HCT116 (cell line): ENCODE measurements around the gene SCGB1A1. TPM values are rescaled to one million over a fixed set of nuclear protein-coding genes. Genes with fewer than 3 reads are reported as not detected.

ENCODE experiments used
- ATAC-seq: fragments of 200-7000 bp; cut with Tn5 transposase; 2 replicates; pipeline ENCODE4 v1.9.1; 2020; ENCODE audit warnings: mild to moderate bottlenecking, moderate library complexity
- BruUV-seq: library from RNA; stranded (reverse); fragments of 400-500 nt; replicated peaks from 2 replicates; lab custom pipeline; 2021; lab: Mats Ljungman, UMichigan
- CTCF ChIA-PET: fragments of 300-600 bp; sonication (Branson Sonifier 250); formaldehyde crosslinking; loops from one replicate; lab custom pipeline; 2021; ENCODE audit warnings: antibody characterized with exemption; lab: Charles Lee
- POLR2A ChIA-PET: fragments of 300-600, 350-600 bp; sonication (Branson Sonifier 250); formaldehyde crosslinking; loops from one replicate; lab custom pipeline; 2021; ENCODE audit warnings: antibody characterized with exemption; lab: Charles Lee
- RAD21 ChIA-PET, 2 experiments: fragments of 300-600 bp; sonication (Branson Sonifier 250); formaldehyde crosslinking; loops; one replicate each; lab custom pipeline; 2023; ENCODE audit warnings: low total read pairs in 2 of 2; ENCODE audit not compliant: uncharacterized antibody in 2 of 2, unreplicated experiment in 2 of 2, low non-redundant PET in 1 of 2; lab: Charles Lee
- DNase-seq: peaks from one replicate; pipeline ENCODE4 v3.0.0-alpha.2; 2010; ENCODE audit warnings: low read depth, low spot score
- H2AFZ ChIP-seq: fragments of 200-600 bp; shearing (Covaris generic), sonication (generic); 2 replicates; pipeline ENCODE4 v1.6.1; 2017; ENCODE audit warnings: low read depth, mixed run types, mixed read lengths, antibody characterized with exemption, low read length; ENCODE audit not compliant: poor library complexity, severe bottlenecking
- H3K27ac ChIP-seq: 2 replicates; pipeline ENCODE4 v1.5.1; 2012; ENCODE audit warnings: low read depth, low read length
- H3K27me3 ChIP-seq: fragments of 200-600 bp; sonication (generic); 2 replicates; pipeline ENCODE4 v1.6.1; 2016; ENCODE audit warnings: mixed run types, low read length, mixed read lengths; ENCODE audit not compliant: insufficient read depth
- H3K36me3 ChIP-seq, 2 experiments: fragments of 200-500 bp in 1 of 2; fragments of 200-600 bp in 1 of 2; sonication (Bioruptor generic) in 1 of 2; sonication (generic) in 1 of 2; 2 replicates each; pipeline versions ENCODE4 v1.5.1 to v1.6.1; 2014 to 2016; ENCODE audit warnings: low read length in 2 of 2, inconsistent platforms in 1 of 2, mixed read lengths in 1 of 2, mixed run types in 1 of 2; ENCODE audit not compliant: insufficient read depth in 2 of 2, control insufficient read depth in 1 of 2
- H3K4me1 ChIP-seq, 2 experiments: fragments of 200-600 bp in 1 of 2; sonication (generic) in 1 of 2; 2 replicates each; pipeline versions ENCODE4 v1.5.1 to v1.6.1; 2012 to 2017; ENCODE audit warnings: low read length in 2 of 2, inconsistent platforms in 1 of 2, mild to moderate bottlenecking in 1 of 2, mixed read lengths in 1 of 2, mixed run types in 1 of 2, moderate library complexity in 1 of 2; ENCODE audit not compliant: insufficient read depth in 2 of 2, control insufficient read depth in 1 of 2
- H3K4me2 ChIP-seq: fragments of 200-600 bp; sonication (generic); 2 replicates; pipeline ENCODE4 v1.6.1; 2017; ENCODE audit warnings: mixed run types, low read length, mixed read lengths
- H3K4me3 ChIP-seq, 2 experiments: fragments of 200-600 bp in 1 of 2; sonication (generic) in 1 of 2; replicated peaks in 1 of 2; 2 replicates each; pipeline ENCODE4 v1.5.1; 2011 to 2016; ENCODE audit warnings: low read length in 2 of 2, control low read depth in 1 of 2, low read depth in 1 of 2, mild to moderate bottlenecking in 1 of 2, mixed read lengths in 1 of 2, mixed run types in 1 of 2
- H3K79me2 ChIP-seq: fragments of 200-600 bp; sonication (generic); 2 replicates; pipeline ENCODE4 v1.6.1; 2017; ENCODE audit warnings: mild to moderate bottlenecking, mixed run types, low read length, moderate library complexity, mixed read lengths; ENCODE audit not compliant: insufficient read depth
- H3K9ac ChIP-seq: fragments of 200-600 bp; sonication (generic); 2 replicates; pipeline ENCODE4 v1.6.1; 2016; ENCODE audit warnings: low read length, mixed read lengths
- H3K9me2 ChIP-seq: fragments of 200-600 bp; sonication (generic), shearing (Covaris generic); 2 replicates; pipeline ENCODE4 v1.6.1; 2017; ENCODE audit warnings: mixed run types, mild to moderate bottlenecking, moderate library complexity; ENCODE audit not compliant: insufficient read depth
- H3K9me3 ChIP-seq, 2 experiments: fragments of 200-500 bp in 1 of 2; fragments of 200-600 bp in 1 of 2; sonication (Bioruptor generic) in 1 of 2; sonication (generic) in 1 of 2; 2 replicates each; pipeline ENCODE4 v1.6.1; 2014 to 2017; ENCODE audit warnings: low read length in 2 of 2, mixed read lengths in 2 of 2, inconsistent platforms in 1 of 2, low read depth in 1 of 2, mild to moderate bottlenecking in 1 of 2, mixed run types in 1 of 2, moderate library complexity in 1 of 2; ENCODE audit not compliant: control insufficient read depth in 1 of 2, insufficient read depth in 1 of 2
- H4K20me1 ChIP-seq: fragments of 200-600 bp; sonication (generic), shearing (Covaris generic); 2 replicates; pipeline ENCODE4 v1.6.1; 2017; ENCODE audit warnings: mixed run types, mild to moderate bottlenecking, moderate library complexity; ENCODE audit not compliant: insufficient read depth
- CBX3 ChIP-seq: IDR thresholded peaks from 2 replicates; pipeline ENCODE4 v1.6.1; 2012; ENCODE audit warnings: low read depth
- CEBPB ChIP-seq: IDR thresholded peaks from 2 replicates; pipeline ENCODE4 v1.6.1; 2012; ENCODE audit warnings: low read depth
- CTCF ChIP-seq, 3 experiments: fragments of 200-600 bp in 1 of 3; sonication (generic) in 1 of 3; IDR thresholded peaks in 2 of 3; conservative IDR thresholded peaks in 1 of 3; 2 replicates each; pipeline ENCODE4 v1.5.1; 2012 to 2017; ENCODE audit warnings: low read depth in 2 of 3, low read length in 2 of 3, antibody characterized with exemption in 1 of 3, borderline replicate concordance in 1 of 3, control low read depth in 1 of 3, mild to moderate bottlenecking in 1 of 3, mixed read lengths in 1 of 3, mixed run types in 1 of 3, moderate library complexity in 1 of 3; ENCODE audit not compliant: insufficient read depth in 1 of 3
- EGR1 ChIP-seq: IDR thresholded peaks from 2 replicates; pipeline ENCODE4 v1.6.1; 2012; ENCODE audit warnings: low read depth
- ELF1 ChIP-seq: IDR thresholded peaks from 2 replicates; pipeline ENCODE4 v1.6.1; 2012; ENCODE audit warnings: low read depth, borderline replicate concordance
- EZH2 ChIP-seq: fragments of 200-600 bp; sonication (generic); IDR thresholded peaks from 2 replicates; pipeline ENCODE4 v1.6.1; 2017; ENCODE audit warnings: antibody characterized with exemption, mixed run types
- EZH2phosphoT487 ChIP-seq: fragments of 200-600 bp; IDR thresholded peaks from 2 replicates; pipeline ENCODE4 v1.6.1; 2018; ENCODE audit warnings: antibody characterized with exemption, borderline replicate concordance
- FOSL1 ChIP-seq: IDR thresholded peaks from 2 replicates; pipeline ENCODE4 v1.6.1; 2012; ENCODE audit warnings: low read depth
- POLR2A ChIP-seq: IDR thresholded peaks from 2 replicates; pipeline ENCODE4 v1.7.0; 2011; ENCODE audit warnings: borderline replicate concordance; ENCODE audit not compliant: insufficient read depth, insufficient read length; ENCODE audit errors: extremely low read depth
- RAD21 ChIP-seq: IDR thresholded peaks from 2 replicates; pipeline ENCODE4 v1.6.1; 2012; ENCODE audit warnings: low read depth, mild to moderate bottlenecking
- REST ChIP-seq: IDR thresholded peaks from 2 replicates; pipeline ENCODE4 v1.6.1; 2012; ENCODE audit warnings: low read depth
- SP1 ChIP-seq: IDR thresholded peaks from 2 replicates; pipeline ENCODE4 v1.6.1; 2012; ENCODE audit warnings: low read depth
- SRF ChIP-seq: IDR thresholded peaks from 2 replicates; pipeline ENCODE4 v1.6.1; 2012; ENCODE audit warnings: low read depth
- YY1 ChIP-seq: IDR thresholded peaks from 2 replicates; pipeline ENCODE4 v1.6.1; 2011; ENCODE audit warnings: low read length, low read depth, moderate library complexity, mild to moderate bottlenecking; ENCODE audit not compliant: insufficient replicate concordance; ENCODE audit errors: extremely low read depth
- ZBTB33 ChIP-seq: IDR thresholded peaks from 2 replicates; pipeline ENCODE4 v1.6.1; 2011; ENCODE audit warnings: mild to moderate bottlenecking, low read length, moderate library complexity; ENCODE audit not compliant: insufficient replicate concordance; ENCODE audit errors: extremely low read depth
- ZFX ChIP-seq: fragments of 450-650 bp; IDR thresholded peaks from 2 replicates; pipeline ENCODE4 v1.6.1; 2017
- ZNF274 ChIP-seq: fragments of 200-500 bp; sonication (Bioruptor generic); IDR thresholded peaks from 2 replicates; pipeline ENCODE4 v1.6.1; 2014; ENCODE audit warnings: mild to moderate bottlenecking, low read depth, low read length, inconsistent platforms
- intact Hi-C: fragments of 100-400 bp; cut with micrococcal nuclease; formaldehyde crosslinking; loops from 2 replicates; pipeline ENCODE4 v1.10.0; 2022
- total RNA-seq: library from RNA; stranded (reverse); gene quantifications from one replicate; pipeline ENCODE4 v1.2.1, GENCODE V29; 2021; ENCODE audit not compliant: unreplicated experiment
- TF ChIP-seq, protein P1 (sequence below): IDR thresholded peaks from 2 replicates; pipeline ENCODE4 v1.6.1; 2012
- TF ChIP-seq, protein P2 (sequence below): IDR thresholded peaks from 2 replicates; pipeline ENCODE4 v1.6.1; 2012

Gene SCGB1A1
- total RNA-seq, 1 experiment from 2014 or later = 2.0 TPM

- Histone ChIP-seq H3K27ac (no peak overlapping the region), H4K20me1 (no peaks in the 10 kb centered on the region), H3K4me1 (no peaks in the 10 kb centered on the region), H3K4me2 (no peak overlapping the region), H3K79me2 (no peaks in the 10 kb centered on the region), H2AFZ (no peak overlapping the region), H3K9ac (no peak overlapping the region), H3K4me3 (no peak overlapping the region), H3K36me3 (no peaks in the 10 kb centered on the region), H3K27me3 (no peaks in the 10 kb centered on the region), H3K9me2 (no peaks in the 10 kb centered on the region), H3K9me3 (no peaks in the 10 kb centered on the region)
- ATAC-seq (no peak), DNase-seq (no peak)
- BruUV-seq = no TSS peak
- RAD21 ChIA-PET = no interaction called here
- POLR2A ChIA-PET = no interaction called here
- CTCF ChIA-PET = no interaction called here
- intact Hi-C loops = loop anchor here (5.0 kb wide), 2 partner anchors 142 to 202 kb away; no protein-coding TSS in a partner anchor
- TF ChIP-seq, protein P1, sequence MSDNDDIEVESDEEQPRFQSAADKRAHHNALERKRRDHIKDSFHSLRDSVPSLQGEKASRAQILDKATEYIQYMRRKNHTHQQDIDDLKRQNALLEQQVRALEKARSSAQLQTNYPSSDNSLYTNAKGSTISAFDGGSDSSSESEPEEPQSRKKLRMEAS = no peak
- TF ChIP-seq ELF1 = no peak
- TF ChIP-seq ZNF274 = no peak
- TF ChIP-seq YY1 = no peak
- TF ChIP-seq POLR2A = no peak
- no peak for TF ChIP-seq ZFX
- no peak for TF ChIP-seq EZH2
- no peak for TF ChIP-seq CTCF (IDR thresholded peaks at IDR 0.05 in 2 of 3, conservative IDR thresholded peaks at IDR 0.05 in 1 of 3; ENCODE audit: borderline replicate concordance in 1 of 3, insufficient read depth in 1 of 3, low read depth in 2 of 3, low read length in 2 of 3)
- no peak for TF ChIP-seq RAD21
- no peak for TF ChIP-seq EGR1
- TF ChIP-seq SP1 = no peak
- no peak for TF ChIP-seq REST
- TF ChIP-seq EZH2phosphoT487 = no peak
- TF ChIP-seq, protein P2, sequence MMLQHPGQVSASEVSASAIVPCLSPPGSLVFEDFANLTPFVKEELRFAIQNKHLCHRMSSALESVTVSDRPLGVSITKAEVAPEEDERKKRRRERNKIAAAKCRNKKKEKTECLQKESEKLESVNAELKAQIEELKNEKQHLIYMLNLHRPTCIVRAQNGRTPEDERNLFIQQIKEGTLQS = no peak
- TF ChIP-seq CEBPB = no peak
- no peak for TF ChIP-seq CBX3
- no peak for TF ChIP-seq SRF
- TF ChIP-seq ZBTB33 = no peak
- TF ChIP-seq FOSL1 = no peak
Measured at GRCh38 chr11:62374801-62375200, 44.0 kb upstream of the SCGB1A1 start.
